Bronchial epithelial cell (primary cell): ENCODE measurements around the gene GRM8. TPM values are rescaled to one million over a fixed set of nuclear protein-coding genes. Genes with fewer than 3 reads are reported as not detected.

Experiments used
- DNase-seq: peaks from one replicate; pipeline ENCODE4 v3.0.0-alpha.2; 2010; ENCODE audit warnings: low read depth
- FAIRE-seq: peaks from 2 replicates; lab custom pipeline; 2011; peaks lifted over from hg19 to GRCh38; lab: Jason Lieb, UNC
- H3K27me3 ChIP-seq: 2 replicates; pipeline ENCODE4 v1.5.1; 2011; ENCODE audit warnings: low read length; ENCODE audit not compliant: control insufficient read depth, insufficient read depth
- H3K36me3 ChIP-seq: 2 replicates; pipeline ENCODE4 v1.5.1; 2011; ENCODE audit warnings: low read length; ENCODE audit not compliant: control insufficient read depth, insufficient read depth
- H3K4me3 ChIP-seq: 2 replicates; pipeline ENCODE4 v1.5.1; 2011; ENCODE audit warnings: mild to moderate bottlenecking, low read depth, low read length, control low read depth
- CTCF ChIP-seq: IDR thresholded peaks from 2 replicates; pipeline ENCODE4 v1.5.1; 2011; ENCODE audit warnings: mild to moderate bottlenecking, moderate library complexity, low read length, control low read depth, inconsistent platforms; ENCODE audit not compliant: insufficient read depth, severe bottlenecking
- total RNA-seq: library from RNA; depleted of rRNA; stranded (reverse); fragments of >200 nt; gene quantifications from 2 replicates; pipeline ENCODE4 v1.2.1, GENCODE V29; 2014

GRM8 gene
- total RNA-seq, 1 donor from 2014 or later = not detected

GRCh38 chr7:127266047-127266446 is 13.3 kb upstream of the GRM8 start:
- no peak for DNase-seq
- no peak overlapping the region for H3K4me3 ChIP-seq
- FAIRE-seq = no peak
- TF ChIP-seq CTCF = no peak
- no peaks in the 10 kb centered on the region for H3K27me3 ChIP-seq
- H3K36me3 ChIP-seq = no peaks in the 10 kb centered on the region

- FAIRE-seq (no peak), DNase-seq (no peak)
- no peaks in the 10 kb centered on the region for H3K36me3 ChIP-seq
- no peaks in the 10 kb centered on the region for H3K27me3 ChIP-seq
- no peak for TF ChIP-seq CTCF
- H3K4me3 ChIP-seq = no peak overlapping the region
These were observed 11.5 kb upstream of the GRM8 start for GRCh38 chr7:127264219-127264618.

GRCh38 chr7:127258111-127258510 is 5.4 kb upstream of the GRM8 start:
- peaks cover 3% of the 10 kb centered on the region for H3K27me3 ChIP-seq
- DNase-seq (no peak), FAIRE-seq (no peak)
- no peaks in the 10 kb centered on the region for H3K36me3 ChIP-seq
- TF ChIP-seq CTCF = no peak
- no peak overlapping the region for H3K4me3 ChIP-seq

GRCh38 chr7:127257086-127257485 is 4.3 kb upstream of the GRM8 start:
- H3K36me3 ChIP-seq = no peaks in the 10 kb centered on the region
- H3K4me3 ChIP-seq = no peak overlapping the region
- peaks cover 7% of the 10 kb centered on the region for H3K27me3 ChIP-seq
- FAIRE-seq (no peak), DNase-seq (no peak)
- no peak for TF ChIP-seq CTCF

- DNase-seq (peak; percentile 81), FAIRE-seq (no peak)
- Histone ChIP-seq H3K36me3 (no peaks in the 10 kb centered on the region), H3K4me3 (no peak overlapping the region), H3K27me3 (peaks cover 14% of the 10 kb centered on the region)
- no peak for TF ChIP-seq CTCF
These were observed 3.4 kb upstream of the GRM8 start for GRCh38 chr7:127256041-127256725.

GRCh38 chr7:127254163-127254684 is 1.5 kb upstream of the GRM8 start:
- no peak for FAIRE-seq
- no peak for DNase-seq
- H3K27me3 ChIP-seq = peaks cover 22% of the 10 kb centered on the region

More at GRCh38 chr7:127254163-127254684, 1.5 kb upstream of the GRM8 start:
- Histone ChIP-seq H3K36me3 (no peaks in the 10 kb centered on the region), H3K4me3 (no peak overlapping the region)
- TF ChIP-seq CTCF = no peak
